Measurements from ENCODE around the gene CASTOR1.

The CASTOR1 gene

DNA sequence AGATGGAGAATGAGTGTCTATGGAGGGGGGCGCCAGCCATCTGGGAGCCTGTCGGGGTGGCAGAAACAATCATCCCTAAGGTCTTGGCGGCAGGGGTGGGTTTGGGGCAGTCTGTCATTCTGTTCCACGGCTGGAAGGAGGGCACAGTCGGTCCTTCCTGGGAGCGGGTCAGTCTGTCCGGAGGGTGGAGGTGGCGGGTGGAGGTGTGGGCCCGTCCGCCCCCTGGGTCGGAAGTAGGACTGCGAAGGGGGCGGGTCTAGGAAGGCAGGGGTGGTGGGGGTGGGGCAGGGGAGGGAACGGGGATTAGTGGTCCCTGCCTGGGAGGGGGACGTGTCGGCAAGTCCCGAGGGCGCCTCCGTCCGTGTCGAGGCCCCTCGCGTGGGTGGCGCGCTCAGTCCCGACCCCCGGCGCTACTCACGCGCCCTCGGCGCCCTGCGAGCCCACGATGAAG is 37.0 kb upstream of the CASTOR1 start:
- intact Hi-C loops (cut with micrococcal nuclease) = loop anchor here (2.0 to 10.0 kb wide), 3 partner anchors 31 to 59 kb away; partner anchors contain the start of genes CASTOR1, CCDC157, RNF215 and SF3A1
- H3K4me1 Mint-ChIP-seq (ENCODE audit: low read depth) = peaks cover 54% of the 10 kb centered on the region
- H3K9me3 Mint-ChIP-seq = no peaks in the 10 kb centered on the region
- peak overlapping the region; percentile 86 for H3K4me3 Mint-ChIP-seq
- peaks cover 52% of the 10 kb centered on the region for H3K36me3 Mint-ChIP-seq (ENCODE audit: low read depth)
- peak overlapping the region; percentile 85 for H3K27ac Mint-ChIP-seq
- H3K27me3 Mint-ChIP-seq = no peaks in the 10 kb centered on the region

DNA sequence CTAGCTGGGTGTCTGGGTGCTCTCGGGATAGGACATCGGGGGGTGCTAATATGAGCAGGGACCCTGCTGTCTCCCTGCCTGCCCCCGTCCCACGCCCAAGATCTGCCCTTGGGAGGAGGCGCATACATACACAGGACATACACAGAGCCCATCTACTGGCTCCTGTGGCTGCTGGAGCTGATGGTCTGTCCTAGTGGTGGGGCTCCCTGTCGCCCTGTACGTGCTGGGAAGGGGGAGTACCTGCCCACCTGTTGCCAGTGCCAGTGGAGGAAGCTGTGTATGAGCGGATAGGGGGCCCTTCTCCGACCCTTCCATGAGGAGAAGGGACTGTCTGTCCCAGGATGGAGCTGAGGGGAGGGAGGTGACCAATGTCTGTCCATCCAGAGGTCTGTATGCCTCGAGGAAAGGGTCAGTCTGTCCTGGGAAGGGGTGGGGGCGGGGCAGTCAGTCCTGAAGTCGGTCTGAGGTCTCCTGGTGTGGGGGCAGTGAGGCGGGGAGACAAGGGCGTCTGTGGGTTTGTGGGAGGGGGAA is 36.5 kb upstream of the CASTOR1 start:
- Mint-ChIP-seq H3K27ac (peak overlapping the region; percentile 85), H3K9me3 (no peaks in the 10 kb centered on the region), H3K36me3 (ENCODE audit: low read depth) (peaks cover 52% of the 10 kb centered on the region), H3K4me1 (ENCODE audit: low read depth) (peaks cover 59% of the 10 kb centered on the region), H3K27me3 (no peaks in the 10 kb centered on the region), H3K4me3 (peak overlapping the region; percentile 86)
- intact Hi-C loops (cut with micrococcal nuclease) = loop anchor here (2.0 to 10.0 kb wide), 4 partner anchors 21 to 59 kb away; partner anchors contain the start of genes CASTOR1, CCDC157, RNF215 and SF3A1

DNA sequence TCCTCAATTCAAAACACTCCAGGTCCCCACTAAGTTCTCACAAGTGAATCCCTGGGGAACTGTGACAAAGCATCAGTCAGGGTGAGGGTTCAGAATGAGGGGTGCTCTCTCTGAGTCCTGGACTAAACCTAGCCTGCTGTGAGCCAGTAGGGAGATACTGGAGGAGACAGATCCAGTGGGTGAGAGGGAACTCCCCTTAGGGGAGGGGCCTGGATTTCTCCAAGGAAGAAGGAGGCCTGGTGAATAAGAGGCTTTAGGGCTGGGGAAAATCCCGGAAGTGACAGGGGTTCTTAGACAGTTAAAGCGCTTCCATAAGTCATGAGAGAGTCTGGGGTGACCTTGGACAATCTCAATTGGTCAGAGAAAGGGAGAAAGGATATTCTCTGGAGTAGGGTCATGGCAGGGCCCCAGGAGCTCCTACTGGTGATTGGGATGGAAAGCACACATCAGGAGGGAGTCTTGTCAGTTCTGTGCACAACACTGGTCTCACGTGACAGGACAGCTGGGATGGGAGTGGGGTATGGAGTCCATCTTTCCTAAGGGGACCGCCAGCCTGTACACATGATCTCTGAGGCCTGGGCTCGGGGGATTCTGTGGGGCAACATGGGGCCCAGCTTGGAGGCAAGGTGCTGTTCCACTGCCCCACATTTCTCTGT is 35.9 kb upstream of the CASTOR1 start:
- Mint-ChIP-seq H3K36me3 (ENCODE audit: low read depth) (peaks cover 52% of the 10 kb centered on the region), H3K9me3 (no peaks in the 10 kb centered on the region), H3K27ac (peak overlapping the region; percentile 85), H3K27me3 (no peaks in the 10 kb centered on the region), H3K4me1 (ENCODE audit: low read depth) (peaks cover 65% of the 10 kb centered on the region), H3K4me3 (peak overlapping the region; percentile 86)
- intact Hi-C loops (cut with micrococcal nuclease) = loop anchor here (2.0 to 10.0 kb wide), 2 partner anchors 20 to 60 kb away; partner anchors contain the start of gene RNF215

GRCh38 chr22:30324014-30324730 is 34.9 kb upstream of the CASTOR1 start:
- Mint-ChIP-seq H3K27me3 (no peaks in the 10 kb centered on the region), H3K9me3 (no peaks in the 10 kb centered on the region), H3K4me3 (peak overlapping the region; percentile 86), H3K27ac (peak overlapping the region; percentile 85), H3K36me3 (ENCODE audit: low read depth) (peaks cover 55% of the 10 kb centered on the region), H3K4me1 (ENCODE audit: low read depth) (peaks cover 75% of the 10 kb centered on the region)
- intact Hi-C loops (cut with micrococcal nuclease) = loop anchor here (2.0 to 10.0 kb wide), 2 partner anchors 19 to 61 kb away; partner anchors contain the start of gene RNF215

GRCh38 chr22:30323246-30323645 is 33.9 kb upstream of the CASTOR1 start:
- H3K4me3 Mint-ChIP-seq = peak overlapping the region; percentile 86
- intact Hi-C loops (cut with micrococcal nuclease) = loop anchor here (10.0 kb wide), 1 partner anchor 62 kb away; the partner anchor contains the start of gene RNF215
- peak overlapping the region; percentile 85 for H3K27ac Mint-ChIP-seq
- peaks cover 64% of the 10 kb centered on the region for H3K36me3 Mint-ChIP-seq (ENCODE audit: low read depth)
- peaks cover 84% of the 10 kb centered on the region for H3K4me1 Mint-ChIP-seq (ENCODE audit: low read depth)
- no peaks in the 10 kb centered on the region for H3K27me3 Mint-ChIP-seq
- H3K9me3 Mint-ChIP-seq = no peaks in the 10 kb centered on the region

GRCh38 chr22:30321461-30321860 is 32.2 kb upstream of the CASTOR1 start:
- Mint-ChIP-seq H3K9me3 (no peaks in the 10 kb centered on the region), H3K4me1 (ENCODE audit: low read depth) (peaks cover 90% of the 10 kb centered on the region), H3K27ac (peak overlapping the region; percentile 39), H3K36me3 (ENCODE audit: low read depth) (peaks cover 82% of the 10 kb centered on the region), H3K4me3 (no peak overlapping the region), H3K27me3 (no peaks in the 10 kb centered on the region)
- intact Hi-C loops (cut with micrococcal nuclease) = loop anchor here (10.0 kb wide), 1 partner anchor 63 kb away; the partner anchor contains the start of gene RNF215

DNA sequence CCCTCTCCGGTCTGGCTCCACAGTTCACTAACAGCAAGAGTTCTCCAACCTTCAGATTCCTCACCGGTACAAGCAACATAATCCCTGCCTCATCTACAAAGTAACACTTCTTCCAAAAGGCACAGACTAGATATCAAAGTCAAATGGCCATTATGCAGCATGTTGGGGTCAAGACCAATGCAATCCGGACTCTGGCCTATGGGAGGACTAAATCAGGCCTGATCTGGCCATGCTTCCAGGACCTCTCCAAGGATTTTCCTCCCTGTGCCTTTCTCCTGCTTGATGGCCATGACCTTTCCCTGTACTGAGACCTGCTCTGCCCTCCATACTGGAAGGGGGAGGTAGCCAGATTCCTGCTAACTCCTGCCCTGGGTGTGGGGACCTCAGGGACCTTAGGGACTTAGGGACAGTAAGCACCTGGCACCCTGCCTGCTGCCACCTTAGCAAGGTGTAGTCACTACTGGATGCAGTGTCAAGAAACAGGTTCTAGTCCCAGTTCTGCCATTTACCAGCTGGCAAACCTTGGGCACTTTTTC is 30.8 kb upstream of the CASTOR1 start:
- Mint-ChIP-seq H3K4me3 (no peak overlapping the region), H3K36me3 (ENCODE audit: low read depth) (peaks cover 80% of the 10 kb centered on the region)

GRCh38 chr22:30318799-30319419 is 29.6 kb upstream of the CASTOR1 start:
- Mint-ChIP-seq H3K9me3 (no peaks in the 10 kb centered on the region), H3K36me3 (ENCODE audit: low read depth) (peaks cover 87% of the 10 kb centered on the region), H3K27me3 (no peaks in the 10 kb centered on the region), H3K27ac (peak overlapping the region; percentile 48), H3K4me1 (ENCODE audit: low read depth) (peaks cover 93% of the 10 kb centered on the region), H3K4me3 (no peak overlapping the region)
- intact Hi-C loops (cut with micrococcal nuclease) = no loop called here

More for the DNA sequence above, 30.8 kb upstream of the CASTOR1 start:
- Mint-ChIP-seq H3K4me1 (ENCODE audit: low read depth) (peaks cover 93% of the 10 kb centered on the region), H3K27me3 (no peaks in the 10 kb centered on the region), H3K9me3 (no peaks in the 10 kb centered on the region), H3K27ac (peak overlapping the region; percentile 48)
- intact Hi-C loops (cut with micrococcal nuclease) = loop anchor here (10.0 kb wide), 1 partner anchor 65 kb away; the partner anchor contains the start of gene RNF215

- Mint-ChIP-seq H3K27ac (peak overlapping the region; percentile 48), H3K9me3 (no peaks in the 10 kb centered on the region), H3K36me3 (ENCODE audit: low read depth) (peaks cover 87% of the 10 kb centered on the region), H3K4me3 (no peak overlapping the region), H3K27me3 (no peaks in the 10 kb centered on the region), H3K4me1 (ENCODE audit: low read depth) (peaks cover 94% of the 10 kb centered on the region)
- intact Hi-C loops (cut with micrococcal nuclease) = no loop called here
Measured at GRCh38 chr22:30317778-30318177, 28.5 kb upstream of the CASTOR1 start.

DNA sequence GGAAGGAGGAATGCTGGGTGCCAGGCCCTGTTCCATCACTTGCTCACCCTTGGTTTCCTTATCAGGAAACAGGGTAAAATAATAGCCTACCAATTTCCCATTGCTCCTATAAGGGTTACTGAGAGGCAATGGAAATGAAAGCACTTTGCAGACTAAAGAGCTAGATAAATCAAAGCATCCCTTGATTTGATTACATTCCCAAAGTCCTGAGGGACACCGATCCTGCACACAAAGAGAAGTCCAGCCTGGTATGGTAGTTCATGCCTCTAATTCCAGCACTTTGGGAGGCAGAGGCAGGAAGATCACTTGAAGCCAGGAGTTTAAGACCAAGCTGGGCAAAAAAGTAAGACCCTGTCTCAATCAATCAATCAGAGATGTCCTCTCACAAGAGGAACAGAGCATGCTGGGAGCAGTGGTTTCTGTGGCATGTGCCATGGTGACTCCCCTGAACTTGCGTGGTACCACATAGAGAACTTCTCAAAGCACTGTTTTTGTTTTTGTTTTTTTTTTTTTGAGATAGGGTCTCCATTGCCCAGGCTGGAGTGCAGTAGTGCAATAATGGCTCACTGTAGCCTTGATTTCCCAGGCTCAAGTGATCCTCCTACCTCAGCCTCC is 26.8 kb upstream of the CASTOR1 start:
- intact Hi-C loops (cut with micrococcal nuclease) = no loop called here
- Mint-ChIP-seq H3K27ac (no peak overlapping the region), H3K36me3 (ENCODE audit: low read depth) (peaks cover 83% of the 10 kb centered on the region), H3K4me1 (ENCODE audit: low read depth) (peaks cover 99% of the 10 kb centered on the region), H3K27me3 (no peaks in the 10 kb centered on the region), H3K9me3 (no peaks in the 10 kb centered on the region), H3K4me3 (no peak overlapping the region)

- peaks cover 71% of the 10 kb centered on the region for H3K36me3 Mint-ChIP-seq (ENCODE audit: low read depth)
- H3K27ac Mint-ChIP-seq = peak overlapping the region; percentile 42
- H3K27me3 Mint-ChIP-seq = no peaks in the 10 kb centered on the region
- no peaks in the 10 kb centered on the region for H3K9me3 Mint-ChIP-seq
- H3K4me1 Mint-ChIP-seq (ENCODE audit: low read depth) = peaks cover 99% of the 10 kb centered on the region
- no peak overlapping the region for H3K4me3 Mint-ChIP-seq
- intact Hi-C loops (cut with micrococcal nuclease) = no loop called here
Measured at GRCh38 chr22:30314915-30315314, 25.6 kb upstream of the CASTOR1 start.

GRCh38 chr22:30313527-30314363 is 24.4 kb upstream of the CASTOR1 start:
- peak overlapping the region; percentile 47 for H3K27ac Mint-ChIP-seq
- peaks cover 99% of the 10 kb centered on the region for H3K4me1 Mint-ChIP-seq (ENCODE audit: low read depth)
- intact Hi-C loops (cut with micrococcal nuclease) = no loop called here
- no peak overlapping the region for H3K4me3 Mint-ChIP-seq
- H3K27me3 Mint-ChIP-seq = no peaks in the 10 kb centered on the region
- no peaks in the 10 kb centered on the region for H3K9me3 Mint-ChIP-seq
- H3K36me3 Mint-ChIP-seq (ENCODE audit: low read depth) = peaks cover 64% of the 10 kb centered on the region
